Measurements from ENCODE around the gene GNS. TPM values are rescaled to one million over a fixed set of nuclear protein-coding genes. Genes with fewer than 3 reads are reported as not detected.

Gene GNS
- total and polyA plus RNA-seq, 2 of the 13 experiments (the other 11 are each of a cell fraction or from before 2014, with no cell fraction given), result 49.8 to 51.0 TPM

GRCh38 chr12:64785838-64786237 lies 26.6 kb upstream of the GNS start:
- Histone ChIP-seq H3K4me3 (replicated peaks in 1 of 3; ENCODE audit: insufficient read depth in 1 of 3, low read depth in 2 of 3, low read length in 3 of 3) (no peak overlapping the region), H3K9ac (ENCODE audit: insufficient read depth, low read depth, low read length) (no peak overlapping the region), H3K27me3 (ENCODE audit: control insufficient read depth in 1 of 2, insufficient read depth in 2 of 2, low read length in 2 of 2) (peaks cover 2 to 22% of the 10 kb centered on the region in 2 experiments; a peak in 3 of 5 replicates), H3K36me3 (replicated peaks in 1 of 2; ENCODE audit: control insufficient read depth in 1 of 2, insufficient read depth in 2 of 2, low read length in 2 of 2) (no peaks in the 10 kb centered on the region), H3K27ac (ENCODE audit: extremely low read length, insufficient read depth, low read length) (no peak overlapping the region), H3K4me1 (ENCODE audit: insufficient read depth, low read length) (peaks cover 12% of the 10 kb centered on the region), H3K9me3 (ENCODE audit: low read length) (no peaks in the 10 kb centered on the region), H3K4me2 (ENCODE audit: low read depth, low read length) (no peak overlapping the region), H2AFZ (ENCODE audit: low read length) (no peak overlapping the region), H4K20me1 (ENCODE audit: insufficient read depth, low read length) (no peaks in the 10 kb centered on the region), H3K79me2 (ENCODE audit: insufficient read depth, low read length) (no peaks in the 10 kb centered on the region)
- in situ Hi-C loops (cut with HindIII; ENCODE audit: extremely low pct_ligation_motif_present, low pct_unique_long_range_greater_than_20kb) (no loop called here), intact Hi-C loops (cut with micrococcal nuclease; ENCODE audit: unreplicated experiment) (no loop called here)
- BruUV-seq (replicated peaks), result no TSS peak
- WGBS (ENCODE audit: low lambda C conversion rate), result 75% methylated on average over 6 of the region's 6 CpGs
- POLR2A ChIA-PET, result no interaction called here
- no peak for FAIRE-seq
- CTCF ChIA-PET (ENCODE audit: low intra/inter-chr PET ratio, low total read pairs), result no interaction called here
- DNase-seq (ENCODE audit: low spot score), result no peak
- no peak for ATAC-seq
- TF ChIP-seq ATF2 (CRISPR knock-in tag; IDR thresholded peaks at IDR 0.05) (no peak), PATZ1 (CRISPR knock-in tag; IDR thresholded peaks at IDR 0.05) (no peak), KAT7 (CRISPR knock-in tag; IDR thresholded peaks at IDR 0.05; ENCODE audit: borderline replicate concordance) (no peak), FOXK1 (CRISPR knock-in tag; IDR thresholded peaks at IDR 0.05; ENCODE audit: borderline replicate concordance, low read depth) (no peak), ZNF24 (IDR thresholded peaks at IDR 0.05) (no peak), ZNF556 (CRISPR knock-in tag; IDR thresholded peaks at IDR 0.05; ENCODE audit: borderline replicate concordance) (no peak), MIXL1 (CRISPR knock-in tag; IDR thresholded peaks at IDR 0.05) (no peak), CCDC6 (CRISPR knock-in tag; IDR thresholded peaks at IDR 0.05) (no peak), XBP1 (CRISPR knock-in tag; IDR thresholded peaks at IDR 0.05) (no peak), ZNF607 (CRISPR knock-in tag; IDR thresholded peaks at IDR 0.05; ENCODE audit: borderline replicate concordance) (no peak), ZFYVE20 (CRISPR knock-in tag; IDR thresholded peaks at IDR 0.05; ENCODE audit: borderline replicate concordance, low read depth) (no peak), KLF6 (CRISPR knock-in tag; IDR thresholded peaks at IDR 0.05) (no peak)
- TF ChIP-seq, protein P1, sequence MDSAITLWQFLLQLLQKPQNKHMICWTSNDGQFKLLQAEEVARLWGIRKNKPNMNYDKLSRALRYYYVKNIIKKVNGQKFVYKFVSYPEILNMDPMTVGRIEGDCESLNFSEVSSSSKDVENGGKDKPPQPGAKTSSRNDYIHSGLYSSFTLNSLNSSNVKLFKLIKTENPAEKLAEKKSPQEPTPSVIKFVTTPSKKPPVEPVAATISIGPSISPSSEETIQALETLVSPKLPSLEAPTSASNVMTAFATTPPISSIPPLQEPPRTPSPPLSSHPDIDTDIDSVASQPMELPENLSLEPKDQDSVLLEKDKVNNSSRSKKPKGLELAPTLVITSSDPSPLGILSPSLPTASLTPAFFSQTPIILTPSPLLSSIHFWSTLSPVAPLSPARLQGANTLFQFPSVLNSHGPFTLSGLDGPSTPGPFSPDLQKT (CRISPR knock-in tag; IDR thresholded peaks at IDR 0.05; ENCODE audit: borderline replicate concordance), result no peak
- TF ChIP-seq, protein P2, sequence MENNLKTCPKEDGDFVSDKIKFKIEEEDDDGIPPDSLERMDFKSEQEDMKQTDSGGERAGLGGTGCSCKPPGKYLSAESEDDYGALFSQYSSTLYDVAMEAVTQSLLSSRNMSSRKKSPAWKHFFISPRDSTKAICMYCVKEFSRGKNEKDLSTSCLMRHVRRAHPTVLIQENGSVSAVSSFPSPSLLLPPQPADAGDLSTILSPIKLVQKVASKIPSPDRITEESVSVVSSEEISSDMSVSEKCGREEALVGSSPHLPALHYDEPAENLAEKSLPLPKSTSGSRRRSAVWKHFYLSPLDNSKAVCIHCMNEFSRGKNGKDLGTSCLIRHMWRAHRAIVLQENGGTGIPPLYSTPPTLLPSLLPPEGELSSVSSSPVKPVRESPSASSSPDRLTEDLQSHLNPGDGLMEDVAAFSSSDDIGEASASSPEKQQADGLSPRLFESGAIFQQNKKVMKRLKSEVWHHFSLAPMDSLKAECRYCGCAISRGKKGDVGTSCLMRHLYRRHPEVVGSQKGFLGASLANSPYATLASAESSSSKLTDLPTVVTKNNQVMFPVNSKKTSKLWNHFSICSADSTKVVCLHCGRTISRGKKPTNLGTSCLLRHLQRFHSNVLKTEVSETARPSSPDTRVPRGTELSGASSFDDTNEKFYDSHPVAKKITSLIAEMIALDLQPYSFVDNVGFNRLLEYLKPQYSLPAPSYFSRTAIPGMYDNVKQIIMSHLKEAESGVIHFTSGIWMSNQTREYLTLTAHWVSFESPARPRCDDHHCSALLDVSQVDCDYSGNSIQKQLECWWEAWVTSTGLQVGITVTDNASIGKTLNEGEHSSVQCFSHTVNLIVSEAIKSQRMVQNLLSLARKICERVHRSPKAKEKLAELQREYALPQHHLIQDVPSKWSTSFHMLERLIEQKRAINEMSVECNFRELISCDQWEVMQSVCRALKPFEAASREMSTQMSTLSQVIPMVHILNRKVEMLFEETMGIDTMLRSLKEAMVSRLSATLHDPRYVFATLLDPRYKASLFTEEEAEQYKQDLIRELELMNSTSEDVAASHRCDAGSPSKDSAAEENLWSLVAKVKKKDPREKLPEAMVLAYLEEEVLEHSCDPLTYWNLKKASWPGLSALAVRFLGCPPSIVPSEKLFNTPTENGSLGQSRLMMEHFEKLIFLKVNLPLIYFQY (CRISPR knock-in tag; IDR thresholded peaks at IDR 0.05; ENCODE audit: borderline replicate concordance), result no peak

Data from HepG2 (cell line).